HG02610 (cell line): ENCODE data around the gene SMAD3.
"Not testable (repeated sequence)": the region's sequence is repeated elsewhere in the genome, so short reads cannot be mapped to it uniquely, and the experiment has no call there.

Experiments
- ATAC-seq: cut with Tn5 transposase; IDR thresholded peaks from one replicate; pipeline ENCODE4 v1.9.1; 2021; ENCODE audit warnings: mild to moderate bottlenecking, moderate library complexity; ENCODE audit not compliant: unreplicated experiment

The SMAD3 gene

GRCh38 chr15:67138891-67139855, 73.8 kb downstream of the SMAD3 start:
- no peak for ATAC-seq

GRCh38 chr15:67140078-67140833, 74.9 kb downstream of the SMAD3 start:
- ATAC-seq, result peak; percentile 83

GRCh38 chr15:67142092-67142766, 76.8 kb downstream of the SMAD3 start:
- ATAC-seq, result no peak

GRCh38 chr15:67142767-67143100, 77.3 kb downstream of the SMAD3 start:
- no peak for ATAC-seq

GRCh38 chr15:67143646-67144045, 78.2 kb downstream of the SMAD3 start:
- ATAC-seq, result no peak

- ATAC-seq, result no peak
Measured at GRCh38 chr15:67144609-67145311, 79.4 kb downstream of the SMAD3 start.

- no peak for ATAC-seq
Measured at GRCh38 chr15:67145312-67145610, 79.9 kb downstream of the SMAD3 start.

GRCh38 chr15:67145710-67146109, 80.3 kb downstream of the SMAD3 start:
- no peak for ATAC-seq

- ATAC-seq, result no peak
Measured at GRCh38 chr15:67146234-67146633, 80.8 kb downstream of the SMAD3 start.

GRCh38 chr15:67146875-67147381, 81.5 kb downstream of the SMAD3 start:
- ATAC-seq, result no peak

- no peak for ATAC-seq
Measured at GRCh38 chr15:67147396-67147949, 82.1 kb downstream of the SMAD3 start.

- ATAC-seq, result no peak
Measured at GRCh38 chr15:67148196-67148701, 82.8 kb downstream of the SMAD3 start.

- ATAC-seq, result no peak
Measured at GRCh38 chr15:67149068-67149772, 83.8 kb downstream of the SMAD3 start.

GRCh38 chr15:67149773-67150022, 84.3 kb downstream of the SMAD3 start:
- ATAC-seq, result no peak

GRCh38 chr15:67150023-67150860, 84.8 kb downstream of the SMAD3 start:
- peak; percentile 53 for ATAC-seq

GRCh38 chr15:67152429-67152828, 87.0 kb downstream of the SMAD3 start:
- ATAC-seq, result no peak

- ATAC-seq, result not testable (repeated sequence)
Measured at GRCh38 chr15:67153044-67153443, 87.6 kb downstream of the SMAD3 start.

- ATAC-seq, result no peak
Measured at GRCh38 chr15:67154249-67154648, 88.8 kb downstream of the SMAD3 start.

- ATAC-seq, result no peak
Measured at GRCh38 chr15:67156426-67156825, 91.0 kb downstream of the SMAD3 start.
